Psoas muscle (tissue), 8 donors: ENCODE measurements around the gene PIGL. TPM values are rescaled to one million over a fixed set of nuclear protein-coding genes. Genes with fewer than 3 reads are reported as not detected.

Source experiments
- ATAC-seq, 4 donors: fragments of 200-7000 bp; cut with Tn5 transposase; one replicate each; pipeline ENCODE4 v1.9.1; 2020; ENCODE audit warnings: moderate library complexity in 3 of 4, mild to moderate bottlenecking in 2 of 4
- DNase-seq, 2 donors: peaks; one replicate each; pipeline ENCODE4 v3.0.0-alpha.2; 2020
- H3K27ac ChIP-seq: fragments of 200-600 bp; one replicate; pipeline ENCODE4 v1.8.0; 2022
- H3K27me3 ChIP-seq, 3 donors: fragments of 200-600 bp in 1 of 3; one replicate each; pipeline versions ENCODE4 v1.6.1 to v1.8.0; 2013 to 2022; ENCODE audit warnings: low read length in 2 of 3, mild to moderate bottlenecking in 2 of 3, moderate library complexity in 1 of 3; ENCODE audit not compliant: insufficient read depth in 3 of 3
- H3K36me3 ChIP-seq, 2 donors: fragments of 200-600 bp in 1 of 2; one replicate each; pipeline versions ENCODE4 v1.6.1 to v1.8.0; 2013 to 2022; ENCODE audit warnings: low read depth in 1 of 2, mild to moderate bottlenecking in 1 of 2, moderate library complexity in 1 of 2; ENCODE audit not compliant: insufficient read depth in 1 of 2
- H3K4me1 ChIP-seq: fragments of 200-600 bp; one replicate; pipeline ENCODE4 v1.8.0; 2022
- H3K4me3 ChIP-seq: fragments of 200-600 bp; one replicate; pipeline ENCODE4 v1.8.0; 2022; ENCODE audit warnings: mild to moderate bottlenecking
- H3K9me3 ChIP-seq: fragments of 200-600 bp; one replicate; pipeline ENCODE4 v1.8.0; 2022
- WGBS, 3 donors: extraction: QIAGEN DNeasy Blood & Tissue Kit; methylation state at CpG; one replicate each; pipeline versions ENCODE4 v1.1.6 to v1.1.7; 2013; 5-methylcytosine and 5-hydroxymethylcytosine counted together
- intact Hi-C, 2 donors: fragments of 100-400 bp; cut with DNase I; formaldehyde crosslinking; loops; one replicate each; pipeline versions ENCODE4 v1.11.0 to v1.14.2; 2022
- polyA plus RNA-seq, 3 donors: library from polyadenylated mRNA; stranded (reverse); fragments of 200-250 nt; gene quantifications; one replicate each; pipeline ENCODE4 v1.2.3, GENCODE V29; 2013
- total RNA-seq, 4 donors: library from RNA; stranded (reverse); fragmentation: NEBNext Ultra II Directional in 2 of 4; extraction: Animal tissue kit (Norgen Biotek cat#: 25700) in 2 of 4; gene quantifications; one replicate each; pipeline versions ENCODE4 v1.2.1 to v1.2.4, GENCODE V29; 2021 to 2023
- TF ChIP-seq, protein P1 (sequence below): fragments of 200-600 bp; IDR thresholded peaks from one replicate; pipeline ENCODE4 v1.8.0; 2022; ENCODE audit warnings: antibody characterized with exemption
- donor health status: healthy with polysubstance abuse.
- donor health status: DM: no; HTN: no; CAD: no; lungs with moderate emphysema.
- donor health status: Bipolar disorder and iron deficiency.
- donor health status: healthy.
- donor health status: DM: yes; HTN: yes; CAD: no.
- donor health status: DM: no; HTN: no; CAD: no.
- donor health status: DM: no; HTN: no; CAD: no.
- donor health status: DM: yes; HTN: yes; CAD: no.

The PIGL gene
- total and polyA plus RNA-seq, 7 donors: 3.8 to 13.2 (median 8.3) TPM

DNA sequence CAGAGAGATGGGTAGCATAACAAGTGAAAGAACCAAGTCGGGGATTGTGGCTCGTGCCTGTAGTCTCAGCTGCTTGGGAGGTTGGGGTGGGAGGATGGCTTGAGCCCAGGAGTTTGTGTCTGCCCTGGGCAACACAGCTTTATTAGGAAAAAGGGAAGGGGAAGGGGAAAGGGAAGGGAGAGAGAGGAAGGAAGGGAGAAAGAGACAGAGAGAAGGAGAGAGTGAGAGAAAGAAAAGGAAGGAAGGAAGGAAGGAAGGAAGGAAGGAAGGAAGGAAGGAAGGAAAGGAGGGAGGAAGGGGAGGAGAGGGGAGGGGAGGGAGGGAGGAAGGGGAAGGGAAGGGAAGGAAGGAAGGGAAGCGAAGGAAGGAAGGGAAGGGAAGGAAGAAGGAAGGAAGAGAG, 103.0 kb downstream of the PIGL start:
- intact Hi-C loops: no loop called here
- Histone ChIP-seq H3K36me3 (no peaks in the 10 kb centered on the region), H3K27ac (no peak overlapping the region), H3K9me3 (no peaks in the 10 kb centered on the region), H3K4me1 (no peaks in the 10 kb centered on the region), H3K27me3 (no peaks in the 10 kb centered on the region), H3K4me3 (no peak overlapping the region)
- TF ChIP-seq, protein P1, sequence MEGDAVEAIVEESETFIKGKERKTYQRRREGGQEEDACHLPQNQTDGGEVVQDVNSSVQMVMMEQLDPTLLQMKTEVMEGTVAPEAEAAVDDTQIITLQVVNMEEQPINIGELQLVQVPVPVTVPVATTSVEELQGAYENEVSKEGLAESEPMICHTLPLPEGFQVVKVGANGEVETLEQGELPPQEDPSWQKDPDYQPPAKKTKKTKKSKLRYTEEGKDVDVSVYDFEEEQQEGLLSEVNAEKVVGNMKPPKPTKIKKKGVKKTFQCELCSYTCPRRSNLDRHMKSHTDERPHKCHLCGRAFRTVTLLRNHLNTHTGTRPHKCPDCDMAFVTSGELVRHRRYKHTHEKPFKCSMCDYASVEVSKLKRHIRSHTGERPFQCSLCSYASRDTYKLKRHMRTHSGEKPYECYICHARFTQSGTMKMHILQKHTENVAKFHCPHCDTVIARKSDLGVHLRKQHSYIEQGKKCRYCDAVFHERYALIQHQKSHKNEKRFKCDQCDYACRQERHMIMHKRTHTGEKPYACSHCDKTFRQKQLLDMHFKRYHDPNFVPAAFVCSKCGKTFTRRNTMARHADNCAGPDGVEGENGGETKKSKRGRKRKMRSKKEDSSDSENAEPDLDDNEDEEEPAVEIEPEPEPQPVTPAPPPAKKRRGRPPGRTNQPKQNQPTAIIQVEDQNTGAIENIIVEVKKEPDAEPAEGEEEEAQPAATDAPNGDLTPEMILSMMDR: no peak
- ATAC-seq: no peak
- DNase-seq: no peak
- WGBS, 3 donors: 49 to 81% (median 65%) methylated on average over 3 of the region's 3 CpGs

DNA sequence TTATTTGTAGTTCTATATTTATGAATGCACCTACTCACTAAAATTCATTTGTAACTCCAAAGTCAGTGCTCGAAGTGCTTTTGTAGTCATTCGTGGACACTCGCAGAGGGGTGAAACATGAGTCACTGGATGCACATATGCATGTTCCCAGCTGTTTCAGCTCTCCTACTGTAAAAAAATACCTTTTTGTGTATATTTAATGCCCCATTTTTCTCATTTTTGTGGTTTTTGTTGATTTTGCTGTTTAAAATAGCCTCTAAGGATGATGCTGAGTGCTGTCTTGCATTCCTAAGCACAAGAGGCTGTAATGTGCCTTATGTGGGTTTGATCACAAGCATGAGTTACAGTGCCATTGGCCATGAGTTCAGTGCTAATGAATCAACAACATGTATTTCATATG, 105.6 kb downstream of the PIGL start:
- 90 to 98% (median 95%) methylated on average over 3 of the region's 3 CpGs for WGBS, 3 donors
- no peak overlapping the region for H3K27ac ChIP-seq
- H3K4me1 ChIP-seq: no peaks in the 10 kb centered on the region
- intact Hi-C loops: no loop called here
- H3K4me3 ChIP-seq: no peak overlapping the region
- H3K27me3 ChIP-seq: no peaks in the 10 kb centered on the region
- DNase-seq (no peak), ATAC-seq (no peak)
- H3K36me3 ChIP-seq: peaks cover 0 to 18% of the 10 kb centered on the region in 2 donors
- TF ChIP-seq, protein P1: no peak
- H3K9me3 ChIP-seq: no peaks in the 10 kb centered on the region

DNA sequence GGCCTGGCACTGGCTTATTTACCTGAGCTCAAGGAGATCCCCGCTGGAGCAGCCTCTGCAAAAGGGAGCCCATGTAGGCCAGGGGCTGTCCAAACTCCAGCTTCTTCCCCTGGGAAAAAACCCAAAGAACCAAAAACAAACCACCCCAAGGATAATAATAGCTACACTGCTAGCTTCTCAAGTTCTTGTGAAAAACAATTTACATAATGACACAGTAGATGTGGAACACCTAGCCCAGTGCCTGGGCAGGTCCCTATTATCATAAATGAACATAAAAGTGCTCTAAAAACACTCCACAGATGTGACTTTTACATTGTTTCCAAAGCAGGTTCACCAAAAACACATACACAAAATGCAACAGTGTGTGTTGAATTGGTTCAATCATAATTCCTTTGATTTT, 109.0 kb downstream of the PIGL start:
- TF ChIP-seq, protein P1: no peak
- DNase-seq: no peak
- 94 to 95% (median 95%) methylated on average over 1 of the region's 1 CpG for WGBS, 3 donors

DNA sequence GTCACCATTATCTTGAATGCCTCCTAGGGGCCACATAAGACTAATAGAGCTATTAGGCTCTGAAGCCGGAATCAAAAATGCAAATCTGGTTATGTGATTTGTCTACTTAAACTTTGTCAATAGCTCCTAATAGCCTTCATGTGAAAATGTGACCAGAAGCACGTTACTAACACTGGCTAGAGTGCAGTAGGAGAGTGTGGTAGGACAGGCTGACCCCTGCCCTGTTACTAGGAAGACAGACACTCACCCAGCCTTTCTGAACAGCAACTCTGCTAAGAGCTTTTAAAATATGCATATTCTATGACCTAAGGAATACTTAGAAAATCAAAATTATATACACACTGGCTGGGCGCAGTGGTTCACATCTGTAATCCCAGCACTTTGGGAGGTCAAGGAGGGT, 110.0 kb downstream of the PIGL start:
- DNase-seq: no peak
- 96 to 98% (median 97%) methylated on average over 3 of the region's 3 CpGs for WGBS, 3 donors
- intact Hi-C loops: no loop called here
- H3K4me3 ChIP-seq: no peak overlapping the region
- ATAC-seq: no peak
- no peak overlapping the region for H3K27ac ChIP-seq
- H3K4me1 ChIP-seq: no peaks in the 10 kb centered on the region
- no peaks in the 10 kb centered on the region for H3K9me3 ChIP-seq
- peaks cover 0 to 18% of the 10 kb centered on the region in 2 donors for H3K36me3 ChIP-seq
- TF ChIP-seq, protein P1: no peak
- H3K27me3 ChIP-seq: no peaks in the 10 kb centered on the region

More for the DNA sequence above, 109.0 kb downstream of the PIGL start:
- intact Hi-C loops: no loop called here
- no peaks in the 10 kb centered on the region for H3K9me3 ChIP-seq
- no peaks in the 10 kb centered on the region for H3K4me1 ChIP-seq
- H3K4me3 ChIP-seq: no peak overlapping the region
- ATAC-seq: no peak
- no peak overlapping the region for H3K27ac ChIP-seq
- H3K36me3 ChIP-seq: peaks cover 0 to 18% of the 10 kb centered on the region in 2 donors
- H3K27me3 ChIP-seq: no peaks in the 10 kb centered on the region

DNA sequence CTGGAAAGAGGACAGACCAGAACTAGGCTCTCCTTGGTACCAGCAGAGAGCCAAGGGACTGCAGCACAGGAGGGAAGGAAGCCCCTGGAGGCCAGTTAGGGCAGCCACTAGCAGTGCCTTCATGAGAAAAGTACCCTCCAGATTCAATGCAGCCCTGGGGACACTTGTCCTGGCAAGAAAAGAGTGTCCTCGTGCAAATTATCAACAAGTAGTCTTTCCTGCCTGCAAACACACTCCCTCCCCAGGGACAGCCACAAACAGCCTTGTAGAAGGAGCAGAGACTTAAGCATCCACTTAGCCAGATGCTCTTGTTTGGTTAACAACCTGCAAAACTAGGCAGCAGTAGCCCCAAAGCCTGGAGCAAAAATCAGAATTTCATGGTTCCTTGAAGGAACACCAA, 112.0 kb downstream of the PIGL start:
- WGBS, 3 donors: 13 to 16% (median 14%) methylated on average over 1 of the region's 1 CpG
- Histone ChIP-seq H3K4me3 (no peak overlapping the region), H3K36me3 (peaks cover 0 to 18% of the 10 kb centered on the region in 2 donors), H3K4me1 (no peaks in the 10 kb centered on the region), H3K27me3 (no peaks in the 10 kb centered on the region), H3K9me3 (no peaks in the 10 kb centered on the region), H3K27ac (no peak overlapping the region)
- DNase-seq (no peak), ATAC-seq (no peak)
- TF ChIP-seq, protein P1: no peak
- intact Hi-C loops: loop anchor here in 1 of 2 donors (2.0 kb wide), 1 partner anchor 40 kb away; no protein-coding TSS in a partner anchor
